Measurements from ENCODE around the gene CTXND2.

GRCh38 chr1:150881331-150882070 lies 5.4 kb upstream of the CTXND2 start:
- TF ChIP-seq CTCF (IDR thresholded peaks at IDR 0.05) (no peak), EZH2 (IDR thresholded peaks at IDR 0.05) (no peak)
